Measurements from ENCODE around the gene BANP.

Gene BANP

GRCh38 chr16:88066234-88066633 lies 115.0 kb downstream of the BANP start:
- DNase-seq (ENCODE audit: low spot score): no peak
- TF ChIP-seq CTCF (IDR thresholded peaks at IDR 0.05; ENCODE audit: extremely low read depth, missing control alignments): no peak

- no peak for DNase-seq (ENCODE audit: low spot score)
- no peak for TF ChIP-seq CTCF (IDR thresholded peaks at IDR 0.05; ENCODE audit: extremely low read depth, missing control alignments)
Observed at GRCh38 chr16:88066680-88067529, 115.7 kb downstream of the BANP start.

GRCh38 chr16:88067530-88068411 lies 116.5 kb downstream of the BANP start:
- DNase-seq (ENCODE audit: low spot score): no peak
- no peak for TF ChIP-seq CTCF (IDR thresholded peaks at IDR 0.05; ENCODE audit: extremely low read depth, missing control alignments)

GRCh38 chr16:88068476-88069396 lies 117.5 kb downstream of the BANP start:
- no peak for DNase-seq (ENCODE audit: low spot score)
- no peak for TF ChIP-seq CTCF (IDR thresholded peaks at IDR 0.05; ENCODE audit: extremely low read depth, missing control alignments)

- peak; percentile 96 for DNase-seq (ENCODE audit: low spot score)
- TF ChIP-seq CTCF (IDR thresholded peaks at IDR 0.05; ENCODE audit: extremely low read depth, missing control alignments): no peak
Observed at GRCh38 chr16:88069397-88070168, 118.3 kb downstream of the BANP start.

GRCh38 chr16:88070341-88070740 lies 119.1 kb downstream of the BANP start:
- no peak for TF ChIP-seq CTCF (IDR thresholded peaks at IDR 0.05; ENCODE audit: extremely low read depth, missing control alignments)
- DNase-seq (ENCODE audit: low spot score): no peak

All from GM20000 (cell line).